H1 (cell line): ENCODE measurements around the gene SLC12A8. TPM values are rescaled to one million over a fixed set of nuclear protein-coding genes. Genes with fewer than 3 reads are reported as not detected.

Experiments
- CTCF ChIA-PET: fragments of 300-600 bp; sonication (Branson Sonifier 250); formaldehyde crosslinking; loops from one replicate; lab custom pipeline; 2021; ENCODE audit not compliant: partially characterized antibody; lab: Charles Lee
- POLR2A ChIA-PET: fragments of 300-600 bp; sonication (Branson Sonifier 250); formaldehyde crosslinking; loops from one replicate; lab custom pipeline; 2021; ENCODE audit warnings: inconsistent platforms; ENCODE audit not compliant: partially characterized antibody; lab: Charles Lee
- DNase-seq, 2 experiments: peaks; one replicate each; pipeline versions ENCODE4 v3.0.0 to v3.0.0-alpha.2; 2010 to 2022; ENCODE audit warnings: low spot score in 2 of 2, low read depth in 1 of 2, mixed read lengths in 1 of 2
- FAIRE-seq: peaks from 2 replicates; lab custom pipeline; 2011; peaks lifted over from hg19 to GRCh38; lab: Jason Lieb, UNC
- H2AFZ ChIP-seq: 2 replicates; pipeline ENCODE4 v1.8.1; 2012; ENCODE audit warnings: low read length, inconsistent platforms
- H2AK5ac ChIP-seq: 2 replicates; pipeline ENCODE4 v1.6.1; 2013; ENCODE audit warnings: low read depth, low read length
- H2BK120ac ChIP-seq: replicated peaks from 2 replicates; pipeline ENCODE3; 2013; ENCODE audit warnings: low read depth, low read length, inconsistent platforms
- H2BK12ac ChIP-seq: 2 replicates; pipeline ENCODE4 v1.6.1; 2013; ENCODE audit warnings: low read depth, low read length
- H2BK15ac ChIP-seq: 2 replicates; pipeline ENCODE4 v1.6.1; 2013; ENCODE audit warnings: low read length
- H2BK20ac ChIP-seq: 2 replicates; pipeline ENCODE4 v1.6.1; 2013; ENCODE audit warnings: low read length
- H2BK5ac ChIP-seq: 2 replicates; pipeline ENCODE4 v1.6.1; 2013; ENCODE audit warnings: low read depth, low read length
- H3K14ac ChIP-seq: 2 replicates; pipeline ENCODE4 v1.6.1; 2013; ENCODE audit warnings: inconsistent platforms; ENCODE audit not compliant: insufficient read length
- H3K18ac ChIP-seq: 2 replicates; pipeline ENCODE4 v1.6.1; 2013; ENCODE audit warnings: low read length; ENCODE audit errors: extremely low read depth
- H3K23ac ChIP-seq: 2 replicates; pipeline ENCODE4 v1.6.1; 2013; ENCODE audit warnings: inconsistent platforms; ENCODE audit not compliant: insufficient read length
- H3K23me2 ChIP-seq: 2 replicates; pipeline ENCODE4 v1.6.1; 2013; ENCODE audit warnings: low read depth, low read length
- H3K27ac ChIP-seq: 2 replicates; pipeline ENCODE4 v1.6.1; 2011; ENCODE audit warnings: low read depth, low read length, inconsistent platforms
- H3K27me3 ChIP-seq, 4 experiments: replicated peaks in 1 of 4; 1 replicate in 1 of 4; 2 replicates in 3 of 4; pipeline versions ENCODE4 v1.6.1 to v1.8.1; 2011 to 2013; ENCODE audit warnings: low read length in 3 of 4, mild to moderate bottlenecking in 3 of 4, inconsistent platforms in 2 of 4, mixed read lengths in 2 of 4, moderate library complexity in 1 of 4; ENCODE audit not compliant: control insufficient read depth in 3 of 4, insufficient read depth in 3 of 4; ENCODE audit errors: extremely low read depth in 1 of 4
- H3K36me3 ChIP-seq, 4 experiments: 2 replicates each; pipeline versions ENCODE4 v1.6.1 to v1.8.1; 2011 to 2013; ENCODE audit warnings: mild to moderate bottlenecking in 4 of 4, low read length in 3 of 4, moderate library complexity in 2 of 4, control low read depth in 1 of 4, inconsistent platforms in 1 of 4; ENCODE audit not compliant: insufficient read depth in 4 of 4, control insufficient read depth in 2 of 4
- H3K4ac ChIP-seq: replicated peaks from 2 replicates; pipeline ENCODE3; 2013; ENCODE audit warnings: low read length, low read depth, mixed read lengths, inconsistent platforms; ENCODE audit not compliant: insufficient read length
- H3K4me1 ChIP-seq, 4 experiments: replicated peaks in 1 of 4; 1 replicate in 1 of 4; 2 replicates in 3 of 4; pipeline versions ENCODE4 v1.6.1 to v1.8.1; 2011 to 2013; ENCODE audit warnings: low read length in 3 of 4, inconsistent platforms in 2 of 4, mixed read lengths in 1 of 4; ENCODE audit not compliant: insufficient read depth in 4 of 4, control insufficient read depth in 3 of 4
- H3K4me2 ChIP-seq, 2 experiments: 2 replicates each; pipeline versions ENCODE4 v1.6.1 to v1.8.1; 2011 to 2013; ENCODE audit warnings: low read depth in 2 of 2, low read length in 2 of 2, control low read depth in 1 of 2, inconsistent platforms in 1 of 2, mild to moderate bottlenecking in 1 of 2; ENCODE audit not compliant: insufficient read depth in 1 of 2
- H3K4me3 ChIP-seq, 4 experiments: fragments of 200-600, 300-600 bp in 1 of 4; sonication (generic), shearing (Covaris generic), sonication (Bioruptor Twin) in 1 of 4; 2 replicates each; pipeline versions ENCODE4 v1.5.1 to v1.8.1; 2011 to 2016; ENCODE audit warnings: low read length in 4 of 4, low read depth in 3 of 4, control low read depth in 2 of 4, inconsistent platforms in 2 of 4, mild to moderate bottlenecking in 2 of 4, mixed read lengths in 1 of 4, moderate library complexity in 1 of 4; ENCODE audit not compliant: insufficient read depth in 2 of 4; ENCODE audit errors: extremely low read depth in 1 of 4
- H3K56ac ChIP-seq: replicated peaks from 2 replicates; pipeline ENCODE3; 2013; ENCODE audit warnings: low read depth, mild to moderate bottlenecking, mixed read lengths, low read length, inconsistent platforms; ENCODE audit not compliant: insufficient read length
- H3K79me1 ChIP-seq: 2 replicates; pipeline ENCODE4 v1.6.1; 2013; ENCODE audit warnings: low read depth, low read length, control low read depth
- H3K79me2 ChIP-seq, 2 experiments: 2 replicates each; pipeline versions ENCODE4 v1.6.1 to v1.8.1; 2012 to 2013; ENCODE audit warnings: low read length in 2 of 2, mild to moderate bottlenecking in 2 of 2, inconsistent platforms in 1 of 2; ENCODE audit not compliant: insufficient read depth in 2 of 2, control insufficient read depth in 1 of 2
- H3K9ac ChIP-seq, 4 experiments: replicated peaks in 1 of 4; 1 replicate in 1 of 4; 2 replicates in 3 of 4; pipeline versions ENCODE4 v1.6.1 to v1.8.1; 2011 to 2013; ENCODE audit warnings: low read depth in 3 of 4, low read length in 3 of 4, control low read depth in 2 of 4, mild to moderate bottlenecking in 2 of 4, moderate library complexity in 2 of 4, inconsistent platforms in 1 of 4; ENCODE audit errors: extremely low read depth in 1 of 4
- H3K9me3 ChIP-seq, 2 experiments: 2 replicates each; pipeline versions ENCODE4 v1.6.1 to v1.8.1; 2012 to 2013; ENCODE audit warnings: mild to moderate bottlenecking in 2 of 2, moderate library complexity in 2 of 2, control low read depth in 1 of 2, inconsistent platforms in 1 of 2, low read depth in 1 of 2, low read length in 1 of 2, mixed read lengths in 1 of 2; ENCODE audit not compliant: insufficient read depth in 2 of 2
- H4K20me1 ChIP-seq, 2 experiments: replicated peaks in 1 of 2; 2 replicates each; pipeline versions ENCODE3 to v1.8.1; 2011 to 2013; ENCODE audit warnings: inconsistent platforms in 2 of 2, low read length in 2 of 2, mild to moderate bottlenecking in 1 of 2; ENCODE audit not compliant: insufficient read depth in 2 of 2, control insufficient read depth in 1 of 2
- H4K5ac ChIP-seq: 2 replicates; pipeline ENCODE4 v1.6.1; 2013; ENCODE audit warnings: low read length, low read depth, mixed read lengths, inconsistent platforms; ENCODE audit not compliant: insufficient read length
- H4K8ac ChIP-seq: 2 replicates; pipeline ENCODE4 v1.8.0; 2013; ENCODE audit warnings: mild to moderate bottlenecking, moderate library complexity, low read length, inconsistent platforms; ENCODE audit not compliant: insufficient read depth; ENCODE audit errors: extremely low read depth
- H4K91ac ChIP-seq: replicated peaks from 2 replicates; pipeline ENCODE3; 2013; ENCODE audit warnings: low read length, mixed read lengths, inconsistent platforms; ENCODE audit not compliant: insufficient read length
- ASH2L ChIP-seq: fragments of 200-600, 300-600 bp; sonication (generic); IDR thresholded peaks from one replicate; pipeline ENCODE4 v1.7.1; 2017; ENCODE audit warnings: low read length
- RFX5 ChIP-seq: IDR thresholded peaks from 2 replicates; pipeline ENCODE4 v1.6.1; 2011; ENCODE audit warnings: low read depth, low read length, improper control_type of control experiment, borderline replicate concordance
- SP1 ChIP-seq: IDR thresholded peaks from 2 replicates; pipeline ENCODE4 v1.6.1; 2011; ENCODE audit warnings: low read depth, low read length
- SP4 ChIP-seq: IDR thresholded peaks from 2 replicates; pipeline ENCODE4 v1.6.1; 2012; ENCODE audit warnings: low read length, inconsistent platforms
- whole genome bisulfite sequencing, 2 experiments: shearing (Covaris generic) in 1 of 2; methylation state at CpG; one replicate each; pipeline versions ENCODE4 v1.1.6 to v1.1.7; 2013 to 2015; ENCODE audit warnings: low lambda C conversion rate in 2 of 2, mixed read lengths in 2 of 2, inconsistent platforms in 1 of 2, low coverage in 1 of 2, missing lambda C conversion rate in 1 of 2; ENCODE audit not compliant: insufficient replicate concordance in 2 of 2, insufficient coverage in 1 of 2, insufficient read length in 1 of 2; ENCODE audit errors: extremely low coverage in 1 of 2, missing lambda C conversion rate in 1 of 2; 5-methylcytosine and 5-hydroxymethylcytosine counted together
- polyA plus RNA-seq, 7 experiments: library from polyadenylated mRNA; depleted of rRNA in 3 of 7; stranded (reverse) in 5 of 7; unstranded in 2 of 7; fragments of >200 nt in 5 of 7; fragments of 200-250 nt in 2 of 7; gene quantifications; 1 replicate in 5 of 7; 2 replicates in 1 of 7; 4 replicates in 1 of 7; pipeline versions ENCODE4 v1.2.1 to v1.2.3, GENCODE V29; 2011 to 2013; ENCODE audit warnings: missing spikeins in 2 of 7, mixed read lengths in 2 of 7
- total RNA-seq: library from RNA; stranded (reverse); fragmentation: NEBNext Ultra II Directional; extraction: Animal tissue kit (Norgen Biotek cat#: 25700); gene quantifications from 2 replicates; pipeline ENCODE4 v1.2.1, GENCODE V29; 2021

The SLC12A8 gene
- total and polyA plus RNA-seq, 2 of the 8 experiments (the other 6 are each of a cell fraction or from before 2014, with no cell fraction given): 13.7 to 14.4 TPM

GRCh38 chr3:125107363-125107762, 105.2 kb downstream of the SLC12A8 start:
- Histone ChIP-seq H3K4me3 (no peak overlapping the region), H2BK12ac (no peak overlapping the region), H4K8ac (no peak overlapping the region), H3K23me2 (no peaks in the 10 kb centered on the region), H3K79me2 (no peaks in the 10 kb centered on the region), H3K18ac (no peak overlapping the region), H3K9ac (no peak overlapping the region), H4K91ac (no peak overlapping the region), H2BK120ac (no peak overlapping the region), H3K79me1 (no peaks in the 10 kb centered on the region), H3K4ac (no peak overlapping the region), H3K14ac (no peak overlapping the region), H3K27me3 (no peaks in the 10 kb centered on the region), H3K56ac (no peak overlapping the region), H4K5ac (no peak overlapping the region), H2BK15ac (no peak overlapping the region), H4K20me1 (no peaks in the 10 kb centered on the region), H3K36me3 (no peaks in the 10 kb centered on the region; a peak in 2 of 8 replicates), H3K9me3 (no peaks in the 10 kb centered on the region), H2AFZ (no peak overlapping the region), H2BK5ac (no peak overlapping the region), H2BK20ac (no peak overlapping the region), H3K27ac (no peak overlapping the region), H2AK5ac (no peak overlapping the region), H3K23ac (no peak overlapping the region), H3K4me2 (no peak overlapping the region), H3K4me1 (peaks cover 0 to 8% (median 0%) of the 10 kb centered on the region in 4 experiments; a peak in 1 of 7 replicates)
- ChIA-PET POLR2A (interaction anchor here (0.6 to 1.2 kb wide), 4 partner anchors 12 to 381 kb away, joined by 3 read pairs; no protein-coding TSS in a partner anchor), CTCF (interaction anchor here (0.6 to 1.7 kb wide), 7 partner anchors 13 to 91 kb away, joined by 3 to 4 read pairs (median 3); no protein-coding TSS in a partner anchor)
- WGBS, 2 experiments: 93% methylated on average over 3 of the region's 3 CpGs; no CpG with 5 or more reads in 1 of the 2 experiments
- DNase-seq (no peak), FAIRE-seq (no peak)
- TF ChIP-seq ASH2L (no peak), RFX5 (no peak), SP1 (no peak), SP4 (no peak)
